GM21367 (cell line): ENCODE measurements around the gene C2CD4D.
"Not testable (repeated sequence)": the region's sequence is repeated elsewhere in the genome, so short reads cannot be mapped to it uniquely, and the experiment has no call there.

ENCODE experiments used
- ATAC-seq: cut with Tn5 transposase; IDR thresholded peaks from one replicate; pipeline ENCODE4 v1.9.1; 2021; ENCODE audit not compliant: unreplicated experiment

The C2CD4D gene

DNA sequence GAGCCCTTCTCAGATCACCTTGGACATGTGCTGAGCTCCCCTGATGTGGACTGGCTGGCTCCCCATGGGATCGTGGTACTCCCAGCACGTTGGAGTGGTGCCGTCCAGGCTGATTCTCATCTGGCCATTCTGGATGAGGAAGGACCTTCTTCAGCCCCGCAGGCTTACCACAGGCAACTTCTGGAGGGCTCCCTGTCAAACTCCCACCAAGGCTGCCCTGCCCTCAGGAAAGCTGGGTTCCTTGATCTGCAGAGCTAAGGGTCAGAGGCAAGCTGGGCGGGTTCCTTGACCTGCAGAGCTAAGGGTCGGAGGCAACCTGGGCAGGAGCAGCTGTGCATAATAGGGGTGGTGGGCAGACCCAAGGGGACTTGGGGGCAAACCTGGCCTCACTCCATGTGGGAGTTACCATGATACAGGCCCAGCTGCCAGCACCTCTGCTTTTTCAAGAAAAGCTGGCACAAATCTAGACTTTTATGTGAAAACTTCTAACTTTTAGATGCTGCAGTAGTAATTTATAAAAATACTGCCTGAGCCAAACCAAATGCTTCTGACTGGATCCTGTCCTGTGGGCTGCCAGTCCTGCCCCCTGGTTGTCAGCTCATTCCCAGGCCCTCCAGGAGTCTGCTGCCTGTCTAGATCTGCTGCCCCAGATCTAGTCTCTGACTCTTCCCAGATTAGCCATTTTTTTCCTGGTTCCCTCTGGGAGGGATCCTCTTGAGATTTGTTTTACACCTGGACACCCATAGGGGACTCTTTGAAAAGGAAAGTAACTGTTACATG, 19.5 kb upstream of the C2CD4D start:
- ATAC-seq: no peak

DNA sequence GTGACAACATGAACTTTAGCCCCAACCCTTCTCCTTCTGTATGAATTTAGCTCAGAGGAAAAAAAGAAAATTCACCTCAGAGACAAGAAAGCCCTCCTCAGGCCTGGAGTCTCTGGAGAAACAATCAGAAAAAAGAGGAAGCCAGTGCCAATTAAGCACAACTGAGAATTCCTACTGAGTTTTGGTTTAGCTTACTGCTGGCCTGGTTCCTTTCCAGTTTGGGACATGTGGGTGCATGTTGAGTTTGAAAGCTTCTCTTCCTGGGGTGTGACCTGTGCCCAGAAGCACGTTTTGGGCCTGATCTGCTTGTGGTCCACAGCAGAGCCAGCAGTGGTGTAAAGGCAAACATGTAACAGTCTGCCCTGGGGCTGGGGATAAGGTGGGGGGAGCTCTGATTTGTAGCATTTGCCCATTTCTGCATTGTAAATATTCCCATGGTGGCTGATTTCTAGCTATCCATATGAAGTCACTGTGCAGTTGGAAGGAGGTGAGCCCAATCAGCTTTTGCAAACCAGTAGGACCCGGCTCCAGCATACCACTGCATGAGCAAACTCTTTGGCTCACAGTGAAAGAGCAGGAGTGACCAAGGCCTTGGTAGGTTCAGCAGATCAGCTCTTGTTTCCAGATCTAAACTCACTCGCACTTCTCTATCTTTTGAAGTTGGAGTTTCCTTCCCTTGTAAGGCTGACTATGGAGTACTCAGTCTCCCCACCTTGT, 18.6 kb upstream of the C2CD4D start:
- no peak for ATAC-seq

DNA sequence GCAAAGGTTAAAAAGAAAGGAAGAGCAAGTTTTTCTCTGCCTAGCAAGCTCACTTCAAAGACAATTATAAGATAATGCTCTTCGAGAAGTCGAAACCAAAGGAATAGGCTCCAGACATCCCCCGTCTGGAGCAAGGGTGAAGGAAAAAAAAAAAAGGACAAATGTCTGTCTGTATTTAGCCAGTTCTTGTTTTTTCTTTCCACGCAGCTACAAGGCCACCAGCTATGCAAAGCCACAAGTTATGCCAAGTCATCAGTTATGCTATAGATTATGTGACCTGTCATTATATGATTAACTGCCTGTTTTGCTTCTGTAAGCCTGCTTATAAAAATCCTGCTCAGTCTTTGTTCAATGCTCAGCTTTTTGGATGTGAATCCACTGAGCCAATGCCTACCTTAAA, 16.3 kb upstream of the C2CD4D start:
- no peak for ATAC-seq

DNA sequence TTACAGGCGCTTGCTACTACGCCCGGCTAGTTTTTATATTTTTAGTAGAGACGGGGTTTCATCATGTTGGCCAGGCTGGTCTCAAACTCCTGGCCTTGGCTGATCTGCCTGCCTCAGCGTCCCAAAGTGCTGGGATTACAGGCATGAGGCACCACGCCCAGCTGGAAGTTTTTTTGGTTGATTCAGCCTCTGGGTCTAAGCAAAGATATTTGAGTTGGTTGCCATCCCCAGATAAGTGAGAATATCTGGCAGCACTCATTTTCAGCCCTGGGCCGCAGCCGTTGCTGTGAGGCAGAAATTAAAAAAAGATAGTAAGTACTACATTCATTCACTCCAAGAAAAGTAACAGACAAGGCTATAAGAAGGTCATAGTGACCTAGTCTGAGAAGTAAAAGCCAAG, 15.9 kb upstream of the C2CD4D start:
- not testable (repeated sequence) for ATAC-seq

DNA sequence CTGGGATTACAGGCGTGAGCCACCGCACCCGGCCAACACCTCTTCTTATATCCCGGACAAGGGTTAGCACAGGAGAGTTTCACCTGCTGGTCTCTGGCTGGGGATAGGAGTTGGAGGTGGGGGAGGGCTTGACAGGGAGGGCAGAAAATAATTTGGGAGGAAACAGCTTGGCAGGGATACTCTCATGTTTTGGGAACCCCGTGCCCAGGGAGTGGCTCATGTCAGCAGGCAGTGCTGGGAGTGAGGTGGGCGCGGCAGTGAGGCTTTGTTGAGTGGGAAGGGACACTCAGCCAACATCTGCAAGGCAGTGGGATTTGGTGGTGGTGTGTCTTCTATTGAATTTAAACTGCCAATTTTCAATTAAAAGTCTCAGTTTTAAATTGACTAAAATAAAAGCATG, 15.0 kb upstream of the C2CD4D start:
- no peak for ATAC-seq

DNA sequence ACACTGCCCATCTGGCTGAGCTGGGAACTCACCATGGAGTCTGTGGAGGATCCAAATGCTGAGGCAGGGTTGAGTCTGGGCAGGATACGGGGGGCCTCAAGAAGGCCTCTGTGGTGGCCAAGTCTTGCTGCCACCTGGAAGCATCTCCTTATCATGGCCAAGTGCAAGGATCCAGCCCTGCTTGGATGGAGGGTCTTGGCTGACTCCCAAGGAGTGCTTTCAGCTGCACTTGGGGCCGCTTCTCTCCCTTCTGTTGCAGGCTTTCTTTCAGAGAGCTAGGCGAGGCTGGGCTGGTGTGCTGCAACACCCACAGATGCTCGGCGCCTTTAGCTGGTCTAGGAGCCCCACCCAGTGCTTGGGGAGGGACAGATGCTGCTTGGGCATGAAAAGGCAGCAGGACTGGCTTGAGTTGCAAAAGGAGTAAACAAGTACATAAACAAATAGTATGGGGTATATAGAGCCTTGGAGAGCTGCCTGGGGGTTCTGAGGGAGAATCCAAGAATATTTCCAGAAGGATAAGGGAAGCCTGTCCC, 13.9 kb upstream of the C2CD4D start, which contains the start of gene THEM5:
Gene THEM5, minus strand, starts transcription at position 302 of the 533 bp plus-strand sequence. Its CDS starts 147 bp downstream, at position 155.
- no peak for ATAC-seq

DNA sequence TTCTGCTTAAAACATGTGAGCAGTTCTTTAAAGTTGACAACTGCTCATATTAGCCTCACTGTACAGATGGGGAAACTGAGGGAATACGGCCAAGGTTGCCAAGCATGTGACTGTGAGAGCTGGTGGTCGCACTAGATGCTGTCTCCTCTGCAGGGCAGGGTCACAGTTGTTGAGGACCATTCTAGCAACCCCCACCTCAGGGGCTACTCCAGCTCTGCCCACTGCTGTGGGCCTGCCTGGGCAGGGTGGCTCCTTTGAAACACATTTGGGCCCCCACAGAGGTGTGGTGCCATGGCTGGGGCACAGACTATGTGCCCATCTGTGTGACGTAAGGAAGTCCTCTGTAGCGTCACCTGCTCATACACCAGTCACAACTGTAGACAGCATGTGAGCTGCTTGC, 13.1 kb upstream of the C2CD4D start:
- no peak for ATAC-seq

DNA sequence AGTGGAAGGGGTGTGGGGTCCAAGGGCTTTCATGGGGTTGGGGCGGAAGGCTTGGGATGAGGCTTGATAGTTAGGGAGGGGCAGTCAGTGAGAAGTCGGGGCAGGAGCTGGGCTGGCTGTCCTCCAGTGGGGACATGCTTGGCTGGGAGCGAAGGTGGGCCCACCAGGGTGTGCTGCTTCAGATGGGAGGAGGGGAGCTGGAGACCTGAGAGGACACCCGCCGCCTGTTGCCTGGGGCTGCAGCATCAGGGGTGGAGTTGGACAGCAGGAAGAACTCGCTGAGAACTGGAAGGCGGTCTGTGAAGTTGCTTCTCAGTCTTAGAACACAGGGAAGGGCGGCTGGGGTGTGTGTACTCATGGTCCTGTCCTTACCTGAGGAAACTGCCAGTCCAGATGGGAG, 12.3 kb upstream of the C2CD4D start:
- ATAC-seq: no peak

DNA sequence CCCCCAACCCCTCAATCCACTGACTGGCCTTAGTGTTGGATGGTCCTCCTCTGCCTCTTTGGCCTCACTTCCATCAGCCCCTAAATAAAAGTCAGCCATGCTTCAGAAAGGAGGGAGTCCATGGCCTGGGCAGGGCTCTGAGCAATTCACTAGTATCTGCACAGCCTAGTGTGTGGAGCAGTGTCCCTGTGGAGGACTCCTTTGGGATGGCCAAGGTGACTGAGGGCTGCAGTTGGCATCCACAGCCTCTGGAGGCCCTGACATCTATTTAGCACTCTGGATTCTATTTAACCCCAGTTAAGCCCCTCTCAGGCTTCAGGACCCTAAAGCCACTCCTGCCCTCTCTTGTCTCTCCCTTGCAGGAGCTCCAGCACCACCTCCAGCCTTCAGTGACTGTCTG, 10.3 kb upstream of the C2CD4D start:
- ATAC-seq: no peak

DNA sequence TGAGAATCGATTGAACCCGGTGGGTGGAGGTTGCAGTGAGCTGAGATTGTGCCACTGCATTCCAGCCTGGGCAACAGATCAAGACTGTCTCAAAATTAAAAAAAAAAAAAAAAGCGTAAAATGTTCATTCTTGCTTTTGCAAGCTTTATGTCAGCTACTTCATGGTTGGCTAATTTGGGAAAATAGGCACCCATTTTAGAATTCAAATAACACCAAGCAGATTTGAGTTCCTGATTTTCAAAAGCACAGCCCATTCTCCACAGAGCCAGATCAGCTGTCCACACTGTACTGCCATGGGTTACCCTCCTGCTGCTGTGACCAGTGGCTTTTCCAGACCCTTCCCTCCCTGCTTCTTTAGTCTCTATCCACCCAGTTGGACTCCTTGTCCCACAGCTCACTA, 9.5 kb upstream of the C2CD4D start:
- no peak for ATAC-seq

DNA sequence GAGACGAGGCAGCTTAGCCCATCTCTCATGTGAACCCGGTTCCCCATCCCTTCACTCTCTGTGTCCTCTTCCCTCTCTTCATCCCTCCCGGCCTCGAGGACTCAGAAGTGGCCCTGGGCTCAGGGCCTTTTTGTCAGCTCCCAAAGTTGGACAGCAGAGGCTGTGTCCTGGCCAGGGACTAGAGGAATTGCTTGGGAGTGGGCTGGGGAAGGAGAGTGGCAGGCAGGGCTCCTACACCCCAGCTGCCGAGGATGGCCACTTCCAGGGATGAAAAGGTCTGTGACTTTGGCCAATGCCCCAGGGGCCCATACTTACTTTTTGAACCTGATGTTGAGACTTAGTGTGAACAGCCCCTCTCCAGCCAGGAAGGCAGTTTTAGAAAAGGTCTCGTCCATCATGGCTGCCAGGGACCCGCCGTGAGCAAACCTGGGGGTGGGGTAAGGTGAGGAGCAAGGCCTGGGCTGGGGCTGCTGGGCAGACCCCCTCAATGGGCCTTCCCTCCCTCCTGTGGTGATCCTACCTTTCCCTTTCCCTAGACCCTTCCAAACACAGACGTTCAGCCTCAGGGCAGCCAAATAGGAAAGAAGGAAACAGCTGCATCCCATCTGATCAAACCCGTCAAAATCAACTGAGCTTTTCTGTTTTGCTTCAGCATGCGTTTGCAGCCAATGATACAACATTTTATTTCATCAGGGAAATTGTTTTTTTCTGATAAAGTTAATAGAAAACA, 8.4 kb upstream of the C2CD4D start:
- ATAC-seq: no peak

DNA sequence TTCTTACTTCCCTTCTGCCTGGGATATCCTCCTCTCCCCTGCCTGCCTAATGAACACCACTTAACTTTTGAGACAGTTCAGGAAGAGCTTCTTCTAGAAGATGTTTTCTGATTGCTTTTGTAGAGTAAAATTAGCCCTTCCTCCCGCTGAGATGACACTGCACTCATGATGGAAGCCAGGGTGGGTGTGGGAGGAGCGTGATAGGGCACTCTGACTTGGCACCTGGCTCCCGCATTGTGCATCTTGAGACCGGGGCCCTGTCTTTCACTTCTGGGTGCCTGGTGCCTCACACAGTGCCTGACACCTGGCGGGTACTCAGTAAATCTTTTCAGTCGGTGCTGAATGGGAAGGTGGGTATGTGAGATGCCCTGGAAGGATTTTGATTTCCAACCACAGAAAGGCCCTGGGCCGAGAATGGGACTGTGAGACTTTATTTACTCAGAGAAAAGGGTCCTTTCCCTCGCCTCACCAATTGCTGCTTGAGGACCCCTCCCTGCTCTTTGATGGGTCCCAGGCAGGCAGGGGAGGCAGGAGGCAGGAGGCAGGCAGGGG, 7.1 kb upstream of the C2CD4D start:
- no peak for ATAC-seq

DNA sequence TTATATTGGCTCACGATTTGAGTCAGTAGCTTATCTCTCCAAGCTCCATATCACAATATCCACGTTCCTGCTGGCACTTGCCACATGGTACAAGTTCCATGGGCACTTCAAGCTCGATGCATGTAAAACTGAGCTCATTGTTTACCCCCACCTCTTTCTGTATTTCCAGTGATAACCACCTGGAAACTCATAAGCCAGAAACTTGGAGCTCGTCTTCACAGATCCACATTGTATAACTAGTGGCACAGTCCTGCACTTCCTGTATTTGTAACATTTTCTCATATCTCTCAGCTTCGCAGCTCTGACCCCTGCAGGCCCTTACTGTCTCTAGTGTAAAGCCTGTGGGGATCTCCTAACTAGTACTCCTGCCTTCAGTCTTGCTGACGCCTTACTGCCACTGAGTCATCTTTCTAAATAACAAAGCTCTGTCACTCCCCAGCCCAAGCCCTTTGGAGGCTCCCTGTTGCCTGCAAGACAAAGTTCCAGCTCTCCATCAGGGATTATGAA, 6.5 kb upstream of the C2CD4D start:
- no peak for ATAC-seq

DNA sequence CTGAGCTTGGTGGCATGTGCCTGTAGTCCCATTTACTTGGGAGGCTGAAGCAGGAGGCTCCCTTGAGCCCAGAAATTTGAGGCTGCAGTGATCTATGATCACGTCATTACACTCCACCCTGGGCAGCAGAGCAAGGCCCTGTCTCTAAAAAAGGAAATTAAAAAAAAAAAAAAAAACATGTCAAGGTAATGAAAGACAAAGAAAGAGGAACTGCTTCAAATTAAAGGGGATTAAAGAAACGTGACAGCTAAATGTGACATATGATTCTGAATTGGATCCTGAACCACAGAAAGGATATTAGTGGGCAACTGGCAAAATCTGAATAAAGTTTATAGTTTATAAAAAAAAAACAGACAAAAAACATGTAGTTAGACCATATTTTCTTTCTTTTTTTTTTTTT, 3.8 kb upstream of the C2CD4D start:
- no peak for ATAC-seq

DNA sequence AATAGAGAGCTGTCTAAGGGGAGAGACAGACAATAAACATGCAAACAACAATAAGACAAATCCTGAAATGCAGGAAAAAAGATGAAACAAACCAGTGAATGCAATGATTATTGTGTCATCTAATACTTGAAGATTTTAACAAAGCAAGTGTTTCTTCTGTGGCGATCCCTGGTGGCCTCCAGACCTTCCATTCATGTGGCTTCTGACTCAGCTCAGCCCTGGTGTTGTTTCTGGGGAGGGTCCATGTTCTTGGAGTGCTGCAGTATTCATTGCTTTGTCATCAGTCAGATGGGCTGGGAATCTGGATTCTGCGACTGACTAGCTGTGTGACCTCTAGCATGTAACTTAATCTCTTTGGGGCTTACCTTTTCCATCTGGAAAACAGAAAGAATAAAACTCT, 1.5 kb upstream of the C2CD4D start:
- ATAC-seq: no peak

DNA sequence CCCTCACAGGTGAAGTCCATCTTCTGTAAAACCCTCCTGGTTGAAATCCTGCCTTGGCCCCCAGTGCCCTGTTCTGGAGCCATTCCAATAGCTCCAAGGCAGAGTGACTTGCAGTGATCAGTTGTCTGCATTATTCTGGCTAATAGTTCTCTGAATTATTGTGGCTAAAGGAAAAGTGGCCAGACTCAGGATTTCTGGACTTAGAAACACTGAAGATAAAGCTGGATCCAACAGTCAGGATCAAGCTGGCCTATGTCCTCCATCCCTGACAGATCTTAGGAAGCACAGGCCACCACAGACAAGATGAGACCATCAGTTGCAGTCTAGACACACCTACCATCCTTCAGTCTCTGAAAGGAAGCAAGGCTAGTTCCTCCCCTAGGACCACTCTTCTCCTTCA, 801 bp upstream of the C2CD4D start:
- ATAC-seq: no peak

DNA sequence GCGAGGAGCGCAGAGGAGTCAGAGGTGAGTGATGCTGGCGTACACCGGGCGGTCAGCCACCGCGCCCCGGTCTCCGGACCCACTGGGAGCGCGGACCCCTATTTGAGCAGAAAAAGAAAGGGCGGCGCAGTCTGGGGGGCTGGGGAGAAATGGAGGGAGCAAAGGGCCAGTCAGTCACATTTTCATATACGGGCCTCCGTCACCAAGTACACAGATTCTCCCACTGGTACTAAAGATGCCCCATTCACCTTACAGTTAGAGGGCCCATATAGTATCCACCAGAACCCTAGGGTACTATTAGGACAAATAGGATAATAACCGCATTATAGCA, 573 bp downstream of the C2CD4D start:
- ATAC-seq: no peak

DNA sequence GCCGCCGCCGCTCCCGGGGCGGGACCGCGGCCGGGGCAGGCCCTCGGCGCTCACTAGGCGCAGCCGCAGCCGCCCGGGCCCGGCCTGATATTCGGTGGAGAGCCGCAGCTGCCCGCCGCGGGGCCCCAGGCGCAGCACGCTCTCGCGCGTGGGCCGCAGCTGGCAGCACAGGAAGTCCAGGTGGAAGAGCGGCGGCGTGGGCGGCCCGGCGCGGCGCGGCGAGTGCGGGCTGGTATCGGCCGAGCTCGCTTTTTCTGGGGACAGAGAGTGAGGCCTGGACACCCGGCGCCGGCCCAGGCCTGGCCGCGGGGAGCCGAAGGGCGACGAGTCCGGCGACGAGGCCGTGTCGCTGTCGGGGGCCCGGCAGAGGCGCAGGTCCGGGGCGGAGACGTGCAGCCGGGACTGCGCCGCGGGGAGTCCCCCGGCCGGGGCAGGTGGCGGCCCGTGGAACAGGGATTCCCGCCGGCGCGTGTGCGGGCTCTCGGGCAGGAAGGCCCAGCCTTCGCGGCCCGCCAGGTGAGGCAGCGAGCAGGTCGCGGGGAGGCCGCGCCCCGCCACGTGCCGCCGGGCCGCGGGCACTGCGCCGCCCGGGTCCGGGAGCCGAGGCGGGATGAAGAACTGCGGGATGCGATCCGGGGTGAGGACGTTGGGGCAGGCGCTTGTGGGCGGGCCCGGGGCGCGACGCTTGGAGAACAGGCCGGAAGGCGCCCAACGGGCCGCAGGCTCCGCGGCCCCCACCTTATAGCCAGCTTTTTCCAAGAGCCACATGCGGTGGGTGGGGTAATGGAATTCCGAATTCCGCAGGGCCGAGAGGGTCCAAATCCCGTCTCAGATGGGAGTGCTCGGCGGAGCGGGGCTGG, 1.2 kb downstream of the C2CD4D start:
- ATAC-seq: no peak

DNA sequence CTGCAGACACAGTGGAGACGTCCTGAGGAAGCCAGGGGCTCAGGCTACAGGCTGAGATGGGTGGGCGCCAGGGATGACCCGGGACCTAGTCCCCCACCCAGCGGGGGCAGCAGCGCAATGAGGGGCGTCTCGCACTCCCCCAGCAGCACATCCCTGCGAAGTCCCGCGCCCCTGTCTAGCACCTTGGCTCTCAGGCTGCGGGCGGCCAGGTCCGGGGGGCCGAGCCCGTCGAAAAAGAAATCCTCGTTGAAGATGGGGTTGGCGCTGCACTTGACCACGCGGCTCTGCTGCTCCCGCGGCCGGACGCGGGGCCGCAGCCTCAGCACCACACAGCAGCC, 1.8 kb downstream of the C2CD4D start:
- no peak for ATAC-seq

DNA sequence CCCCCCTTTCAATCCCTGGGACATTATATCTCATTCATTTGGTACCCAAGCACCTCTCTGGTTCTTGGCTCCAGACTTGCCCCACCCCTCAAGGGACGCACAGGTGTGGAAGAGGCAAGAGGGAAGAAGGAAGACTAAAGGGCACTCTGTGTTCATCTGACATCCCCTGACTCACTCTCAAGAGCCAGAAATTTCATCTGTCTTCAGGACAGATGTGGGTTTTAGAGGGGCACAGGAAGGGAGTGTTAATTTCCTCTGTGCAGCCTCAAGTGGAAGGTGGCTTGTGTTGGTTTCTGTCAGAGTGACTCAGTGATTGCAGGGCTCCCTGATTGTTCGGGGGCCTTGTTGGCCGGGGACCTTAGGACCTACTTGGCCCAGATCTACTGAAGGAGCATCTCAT, 2.4 kb downstream of the C2CD4D start:
- ATAC-seq: no peak
